8988T (cell line): Measurements from ENCODE around the gene LDB2.
"Not testable (repeated sequence)": the region's sequence is repeated elsewhere in the genome, so short reads cannot be mapped to it uniquely, and the experiment has no call there.

Experiments
- DNase-seq: peaks from one replicate; pipeline ENCODE4 v3.0.0; 2011

LDB2 gene

GRCh38 chr4:16897991-16898827, at the start of gene LDB2:
Gene LDB2 (minus strand): TSS chr4:16898645.
- no peak for DNase-seq

- DNase-seq = no peak
Measured at GRCh38 chr4:16942491-16942890, 44.0 kb upstream of the LDB2 start.

- no peak for DNase-seq
Measured at GRCh38 chr4:16939178-16939577, 40.7 kb upstream of the LDB2 start.

- no peak for DNase-seq
Measured at GRCh38 chr4:16938512-16939040, 40.1 kb upstream of the LDB2 start.

GRCh38 chr4:16931339-16932305, 33.2 kb upstream of the LDB2 start:
- no peak for DNase-seq

- DNase-seq = no peak
Measured at GRCh38 chr4:16926214-16926613, 27.8 kb upstream of the LDB2 start.

- not testable (repeated sequence) for DNase-seq
Measured at GRCh38 chr4:16918716-16919115, 20.3 kb upstream of the LDB2 start.

- peak; percentile 30 for DNase-seq
Measured at GRCh38 chr4:16916719-16917337, 18.4 kb upstream of the LDB2 start.

- no peak for DNase-seq
Measured at GRCh38 chr4:16916031-16916430, 17.6 kb upstream of the LDB2 start.

- DNase-seq = no peak
Measured at GRCh38 chr4:16914208-16914607, 15.8 kb upstream of the LDB2 start.

- no peak for DNase-seq
Measured at GRCh38 chr4:16912896-16913295, 14.5 kb upstream of the LDB2 start.

- no peak for DNase-seq
Measured at GRCh38 chr4:16909281-16909680, 10.8 kb upstream of the LDB2 start.

- no peak for DNase-seq
Measured at GRCh38 chr4:16908377-16909021, 10.1 kb upstream of the LDB2 start.

GRCh38 chr4:16900325-16900724, 1.9 kb upstream of the LDB2 start:
- DNase-seq = no peak

- DNase-seq = no peak
Measured at GRCh38 chr4:16896881-16897750, 1.3 kb downstream of the LDB2 start.

- DNase-seq = no peak
Measured at GRCh38 chr4:16894406-16894805, 4.0 kb downstream of the LDB2 start.

- DNase-seq = no peak
Measured at GRCh38 chr4:16893141-16893651, 5.2 kb downstream of the LDB2 start.

- no peak for DNase-seq
Measured at GRCh38 chr4:16890651-16891050, 7.8 kb downstream of the LDB2 start.

- no peak for DNase-seq
Measured at GRCh38 chr4:16889945-16890344, 8.5 kb downstream of the LDB2 start.

GRCh38 chr4:16887887-16888286, 10.6 kb downstream of the LDB2 start:
- DNase-seq = no peak
